IPS-18a (cell line): Measurements from ENCODE around the gene CPNE5.

Experiments used
- H3K27ac ChIP-seq: one replicate; pipeline ENCODE4 v1.5.1; 2013; ENCODE audit warnings: low read length
- H3K27me3 ChIP-seq: one replicate; pipeline ENCODE4 v1.6.1; 2013; ENCODE audit warnings: mild to moderate bottlenecking, low read length; ENCODE audit not compliant: control insufficient read depth, insufficient read depth
- H3K36me3 ChIP-seq: one replicate; pipeline ENCODE4 v1.6.1; 2013; ENCODE audit warnings: low read depth, low read length; ENCODE audit not compliant: control insufficient read depth
- H3K4me1 ChIP-seq: one replicate; pipeline ENCODE4 v1.6.1; 2013; ENCODE audit warnings: low read depth, low read length; ENCODE audit not compliant: control insufficient read depth
- H3K4me3 ChIP-seq: one replicate; pipeline ENCODE4 v1.5.1; 2013; ENCODE audit warnings: low read length
- H3K9ac ChIP-seq: one replicate; pipeline ENCODE4 v1.6.1; 2013; ENCODE audit warnings: mild to moderate bottlenecking, low read length, moderate library complexity
- H3K9me3 ChIP-seq: one replicate; pipeline ENCODE4 v1.6.1; 2013; ENCODE audit warnings: low read depth, low read length; ENCODE audit not compliant: control insufficient read depth

Gene CPNE5

DNA sequence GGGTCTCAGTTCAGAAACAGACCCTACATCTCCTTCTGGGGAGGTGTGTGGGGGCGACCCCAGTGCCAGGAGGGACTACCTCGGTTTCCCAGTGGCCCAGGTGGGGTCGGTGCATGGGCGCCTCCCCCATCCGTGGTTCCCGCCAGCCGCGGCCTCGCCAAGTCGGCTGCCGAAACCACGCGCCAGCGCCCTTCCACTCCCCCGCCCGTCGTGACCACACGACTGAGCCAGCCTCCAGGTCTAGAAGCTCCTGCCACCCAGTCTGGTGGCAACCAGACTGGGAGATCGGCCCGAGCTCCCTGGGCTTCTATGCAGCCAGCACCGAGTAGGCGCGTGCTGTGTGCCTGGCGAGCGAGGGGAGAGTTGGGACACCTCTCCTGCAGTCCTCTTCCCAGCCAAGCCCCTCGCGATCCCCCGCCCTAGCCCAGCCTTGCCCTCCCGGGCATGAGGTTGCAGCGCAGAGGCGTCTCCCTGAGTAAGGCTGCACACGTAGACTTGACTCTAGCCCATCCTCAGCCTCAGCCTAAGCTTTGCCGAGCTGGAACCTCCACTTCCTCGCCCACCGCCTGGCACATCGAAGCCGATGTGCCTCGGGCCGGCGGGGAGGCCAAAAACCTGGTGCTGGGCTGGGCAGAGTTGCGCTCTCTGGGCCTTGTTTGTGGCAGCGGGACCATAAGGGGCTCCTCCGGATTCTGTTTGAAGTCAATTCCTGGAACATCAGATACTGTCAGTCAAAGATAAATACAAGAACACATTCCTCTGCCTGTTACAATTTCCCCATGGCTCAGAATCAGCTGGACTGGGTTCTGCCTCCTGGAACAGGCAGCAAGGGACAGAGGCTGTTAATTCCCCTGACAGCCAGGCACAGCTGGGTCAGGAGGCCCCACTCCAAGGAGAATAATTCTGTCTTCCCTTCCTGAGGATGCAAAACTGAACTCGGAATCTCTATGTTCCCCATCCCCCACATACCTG lies 1.5 kb upstream of the CPNE5 start:
- Histone ChIP-seq H3K9ac (no peak overlapping the region), H3K27me3 (peaks cover 55% of the 10 kb centered on the region), H3K27ac (no peak overlapping the region), H3K36me3 (no peaks in the 10 kb centered on the region), H3K9me3 (no peaks in the 10 kb centered on the region), H3K4me3 (peak overlapping the region; percentile 68), H3K4me1 (peaks cover 4% of the 10 kb centered on the region)

DNA sequence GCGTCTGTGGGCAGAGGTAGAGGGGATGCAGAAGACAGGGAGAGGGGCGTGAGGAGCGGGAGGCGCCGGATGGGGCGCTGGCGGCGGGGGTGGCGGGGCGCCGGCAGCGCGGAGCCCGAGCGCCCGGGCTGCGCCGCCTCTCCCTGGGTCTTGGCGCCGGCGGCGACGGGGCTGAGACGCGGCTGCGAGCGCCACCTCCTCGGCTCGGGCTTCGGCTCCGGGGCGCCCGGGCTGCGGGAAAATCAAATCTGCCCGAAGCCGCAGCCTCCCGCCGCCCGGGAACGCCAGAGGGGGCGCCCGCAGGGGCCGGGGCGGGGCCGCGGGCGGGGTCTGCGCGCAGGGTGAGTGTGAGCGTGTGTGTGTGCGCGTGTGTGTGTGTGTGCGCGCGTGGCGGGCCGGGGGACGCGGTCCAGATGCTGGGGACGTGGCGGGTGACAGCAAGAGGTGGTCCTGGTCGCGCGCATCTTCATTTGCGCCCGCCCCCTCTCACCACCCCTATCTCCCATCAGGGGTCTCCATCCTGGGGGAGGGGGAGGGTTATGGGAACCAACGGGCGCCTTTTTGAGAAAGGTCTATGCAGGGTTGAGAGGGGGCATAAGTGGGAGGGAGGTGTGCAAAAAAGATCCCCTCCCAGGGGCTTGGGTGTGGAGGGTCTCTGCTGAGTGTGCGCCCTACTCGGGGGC lies 646 bp upstream of the CPNE5 start:
- peaks cover 63% of the 10 kb centered on the region for H3K27me3 ChIP-seq
- H3K36me3 ChIP-seq = no peaks in the 10 kb centered on the region
- no peak overlapping the region for H3K27ac ChIP-seq
- peaks cover 7% of the 10 kb centered on the region for H3K4me1 ChIP-seq
- H3K9me3 ChIP-seq = no peaks in the 10 kb centered on the region
- peak overlapping the region; percentile 68 for H3K4me3 ChIP-seq
- no peak overlapping the region for H3K9ac ChIP-seq

DNA sequence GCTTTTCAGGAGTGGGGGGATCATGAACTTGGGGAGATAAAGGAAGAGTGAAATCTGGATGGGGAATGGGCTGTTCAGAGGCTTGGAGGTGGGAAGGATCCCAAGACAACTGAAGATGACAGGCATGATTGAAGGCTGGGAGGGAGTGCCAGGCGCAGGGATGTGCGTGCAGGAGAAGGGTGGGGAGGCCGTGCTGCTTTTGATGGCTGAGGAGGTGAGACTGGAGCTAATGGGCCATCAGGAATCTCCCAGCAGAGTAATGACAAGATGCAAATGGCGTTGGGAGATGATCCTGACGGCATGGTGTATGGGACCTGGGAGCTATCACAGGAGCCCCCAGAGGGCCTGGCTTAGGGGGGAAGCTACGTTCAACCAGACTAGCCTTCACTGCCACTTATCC lies 1.6 kb downstream of the CPNE5 start:
- H3K36me3 ChIP-seq = no peaks in the 10 kb centered on the region
- H3K27ac ChIP-seq = no peak overlapping the region
- no peak overlapping the region for H3K9ac ChIP-seq
- H3K9me3 ChIP-seq = no peaks in the 10 kb centered on the region
- H3K27me3 ChIP-seq = peaks cover 64% of the 10 kb centered on the region
- no peak overlapping the region for H3K4me3 ChIP-seq
- peaks cover 13% of the 10 kb centered on the region for H3K4me1 ChIP-seq

DNA sequence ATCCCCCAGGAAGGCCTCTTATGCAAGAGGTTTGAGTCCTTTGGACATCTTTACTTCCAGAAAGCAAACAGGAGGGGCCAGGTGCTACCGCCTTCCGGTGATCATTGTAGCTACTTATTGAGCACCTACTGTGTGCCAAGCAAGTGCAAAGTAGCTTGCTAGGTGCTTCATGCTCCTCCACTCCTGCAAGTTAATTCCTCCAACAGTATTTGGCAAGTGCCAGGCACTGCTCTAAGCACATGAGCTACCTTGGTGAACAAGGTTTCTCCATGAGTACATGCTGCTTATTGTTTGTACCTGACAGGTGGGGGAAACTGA lies 2.3 kb downstream of the CPNE5 start:
- Histone ChIP-seq H3K27me3 (peaks cover 64% of the 10 kb centered on the region), H3K4me1 (peaks cover 13% of the 10 kb centered on the region)

DNA sequence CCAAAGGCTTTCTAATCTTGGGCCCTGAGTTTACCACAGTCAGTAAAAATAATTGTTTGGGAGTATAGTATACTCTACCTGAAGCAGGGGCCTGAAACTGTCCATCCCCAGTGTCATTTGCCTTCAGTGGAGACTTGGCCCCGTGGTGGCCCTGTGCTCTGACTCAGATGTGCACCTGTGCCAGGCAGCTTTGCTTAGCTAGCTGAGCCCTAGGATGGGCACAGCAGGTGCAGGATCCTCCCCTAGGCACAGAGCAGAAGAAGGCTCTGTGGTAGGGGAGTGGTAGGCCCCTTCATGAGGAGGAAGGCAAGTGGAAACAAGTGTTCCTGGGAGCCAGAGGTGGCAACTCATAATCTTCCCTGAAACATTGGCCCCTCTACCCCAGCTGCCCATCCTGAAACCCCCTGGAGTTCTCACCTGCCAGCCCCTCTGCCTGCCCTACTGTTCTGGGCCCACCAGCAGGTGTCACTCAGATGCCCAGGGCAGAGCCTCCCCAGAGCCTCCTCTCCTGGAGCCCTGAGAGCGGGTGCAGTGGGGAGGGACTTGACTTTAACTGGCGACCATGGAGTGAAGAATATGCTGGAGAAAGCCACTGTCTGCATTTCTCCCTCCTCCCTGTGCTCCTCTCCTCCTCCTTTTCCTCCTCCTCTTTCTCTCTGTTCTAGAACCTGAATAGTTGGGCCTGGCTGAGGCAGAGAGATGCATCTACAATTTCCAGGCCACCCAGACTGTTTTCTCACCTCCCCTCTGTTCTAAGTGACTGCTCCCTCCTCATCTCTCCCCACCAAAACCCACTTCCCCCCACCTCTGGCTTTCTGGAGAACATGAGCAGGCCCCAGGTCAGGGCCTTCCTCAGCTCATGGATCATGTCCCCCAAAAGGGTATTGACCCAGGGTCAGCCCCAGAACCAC lies 2.9 kb downstream of the CPNE5 start:
- Histone ChIP-seq H3K9ac (no peak overlapping the region), H3K27me3 (peaks cover 59% of the 10 kb centered on the region), H3K4me3 (no peak overlapping the region), H3K4me1 (peaks cover 13% of the 10 kb centered on the region), H3K36me3 (no peaks in the 10 kb centered on the region), H3K9me3 (no peaks in the 10 kb centered on the region), H3K27ac (no peak overlapping the region)

More for the DNA sequence above, 2.3 kb downstream of the CPNE5 start:
- Histone ChIP-seq H3K9ac (no peak overlapping the region), H3K27ac (no peak overlapping the region), H3K4me3 (no peak overlapping the region), H3K9me3 (no peaks in the 10 kb centered on the region), H3K36me3 (no peaks in the 10 kb centered on the region)

DNA sequence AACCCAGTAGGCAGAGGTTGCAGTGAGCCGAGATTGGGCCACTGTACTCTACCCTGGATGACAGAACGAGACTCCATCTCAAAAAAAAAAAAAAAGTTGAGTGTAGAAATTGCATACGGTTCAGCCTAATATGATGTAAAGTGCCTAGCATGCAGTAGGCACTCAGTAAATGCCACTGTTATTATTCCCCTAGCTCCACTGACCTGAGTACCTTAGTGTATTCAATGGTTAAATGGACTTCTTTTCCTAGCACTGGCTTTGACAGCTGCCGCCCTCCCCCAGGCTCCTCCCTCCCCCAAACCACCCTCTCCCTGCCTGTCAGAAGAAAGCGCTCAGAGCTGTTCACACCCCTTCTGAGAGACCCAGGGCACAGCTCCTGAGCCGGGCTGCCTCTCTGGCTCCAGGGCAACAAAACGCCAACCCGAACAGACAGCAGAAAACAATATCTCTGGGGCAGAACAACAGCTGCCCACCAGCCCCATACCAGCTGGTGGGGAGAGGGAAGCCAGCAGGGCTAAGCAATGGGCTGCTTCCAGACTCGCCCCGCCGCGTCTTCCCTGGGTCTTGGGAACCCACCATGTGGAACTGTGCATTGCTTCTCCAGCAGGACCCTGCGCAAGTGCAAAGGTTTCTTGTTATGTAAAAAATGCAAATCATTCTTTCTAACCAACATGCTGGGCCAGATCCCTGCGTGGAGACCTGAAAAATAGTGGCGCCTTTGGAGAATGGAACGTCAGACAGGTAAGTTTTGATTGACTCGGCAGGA lies 4.5 kb downstream of the CPNE5 start:
- Histone ChIP-seq H3K27me3 (peaks cover 44% of the 10 kb centered on the region), H3K9me3 (no peaks in the 10 kb centered on the region), H3K9ac (no peak overlapping the region), H3K4me1 (peaks cover 9% of the 10 kb centered on the region), H3K27ac (no peak overlapping the region), H3K4me3 (no peak overlapping the region), H3K36me3 (no peaks in the 10 kb centered on the region)

DNA sequence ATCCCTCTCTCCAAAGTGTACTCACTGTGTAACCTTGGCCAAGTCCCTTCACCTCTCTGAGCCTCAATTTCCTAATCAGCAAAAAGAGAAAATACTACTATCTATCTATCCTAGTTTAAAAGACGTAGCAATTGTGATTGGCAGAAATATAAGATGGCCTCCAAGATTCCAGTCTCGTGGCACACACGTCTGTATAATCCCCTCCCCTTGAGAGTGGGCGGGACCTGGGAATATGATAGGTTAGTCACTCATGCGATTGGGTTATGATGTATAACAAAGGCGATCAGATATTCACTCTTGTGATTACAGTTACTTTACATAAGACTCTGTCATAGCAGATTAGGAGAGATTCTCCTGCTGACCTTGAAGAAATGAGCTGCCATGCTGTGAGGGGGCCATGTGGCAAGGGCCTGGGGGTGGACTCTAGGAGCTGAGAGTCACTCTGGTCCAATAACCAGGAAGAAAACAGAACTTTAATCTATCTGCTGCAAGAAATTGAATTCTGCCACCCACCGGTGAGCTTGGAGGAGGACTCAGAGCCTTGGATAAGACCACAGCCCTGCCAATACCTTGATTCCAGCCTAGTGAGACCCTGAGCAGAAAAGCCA lies 6.0 kb downstream of the CPNE5 start:
- Histone ChIP-seq H3K9me3 (no peaks in the 10 kb centered on the region), H3K9ac (no peak overlapping the region)

DNA sequence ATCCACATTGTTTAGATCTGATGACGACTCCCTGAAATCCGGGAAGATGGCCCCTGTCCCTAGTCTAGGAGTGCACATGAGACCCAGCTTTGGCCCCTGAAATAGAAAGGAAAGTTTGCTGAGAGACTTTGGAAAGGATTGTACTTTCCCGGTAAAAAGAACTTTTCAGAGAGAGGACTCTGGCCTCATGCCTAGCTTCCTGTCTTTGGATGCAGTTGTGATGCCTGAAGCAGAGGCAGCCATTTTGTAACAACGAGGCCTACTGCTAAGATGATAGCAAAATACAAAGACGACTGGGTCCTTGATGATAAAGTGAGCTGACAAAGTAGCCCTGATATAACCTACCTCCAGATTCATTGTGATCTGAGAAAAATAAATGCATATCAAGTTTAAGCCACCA lies 6.9 kb downstream of the CPNE5 start:
- Histone ChIP-seq H3K4me3 (no peak overlapping the region), H3K9ac (no peak overlapping the region), H3K4me1 (peaks cover 9% of the 10 kb centered on the region)

More for the DNA sequence above, 6.0 kb downstream of the CPNE5 start:
- H3K4me1 ChIP-seq = peaks cover 9% of the 10 kb centered on the region
- H3K27ac ChIP-seq = no peak overlapping the region
- no peak overlapping the region for H3K4me3 ChIP-seq
- peaks cover 31% of the 10 kb centered on the region for H3K27me3 ChIP-seq
- no peaks in the 10 kb centered on the region for H3K36me3 ChIP-seq

DNA sequence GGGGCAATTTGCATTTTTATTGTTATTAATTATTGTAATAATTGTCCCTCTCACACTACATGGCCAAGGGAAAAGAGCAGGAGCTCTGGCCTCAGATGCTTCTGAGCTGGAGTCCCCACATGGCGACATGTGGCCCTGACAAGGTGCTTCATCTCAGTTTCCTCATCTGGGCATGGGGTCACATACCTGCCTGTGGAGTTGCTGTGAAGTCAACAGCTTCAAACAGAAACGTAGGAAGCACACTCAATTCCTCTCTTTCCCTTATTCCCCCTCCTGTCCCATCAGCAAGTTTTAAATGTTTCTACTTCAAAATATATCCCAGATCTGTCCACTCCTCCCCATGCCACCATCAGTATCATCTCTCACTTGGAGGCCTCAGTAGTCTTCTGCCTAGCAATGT lies 8.7 kb downstream of the CPNE5 start:
- Histone ChIP-seq H3K9me3 (no peaks in the 10 kb centered on the region), H3K36me3 (no peaks in the 10 kb centered on the region), H3K9ac (no peak overlapping the region), H3K4me1 (peaks cover 9% of the 10 kb centered on the region), H3K27ac (no peak overlapping the region), H3K27me3 (peaks cover 8% of the 10 kb centered on the region), H3K4me3 (no peak overlapping the region)

More for the DNA sequence above, 6.9 kb downstream of the CPNE5 start:
- H3K27me3 ChIP-seq = peaks cover 21% of the 10 kb centered on the region
- H3K27ac ChIP-seq = no peak overlapping the region
- H3K9me3 ChIP-seq = no peaks in the 10 kb centered on the region
- no peaks in the 10 kb centered on the region for H3K36me3 ChIP-seq

DNA sequence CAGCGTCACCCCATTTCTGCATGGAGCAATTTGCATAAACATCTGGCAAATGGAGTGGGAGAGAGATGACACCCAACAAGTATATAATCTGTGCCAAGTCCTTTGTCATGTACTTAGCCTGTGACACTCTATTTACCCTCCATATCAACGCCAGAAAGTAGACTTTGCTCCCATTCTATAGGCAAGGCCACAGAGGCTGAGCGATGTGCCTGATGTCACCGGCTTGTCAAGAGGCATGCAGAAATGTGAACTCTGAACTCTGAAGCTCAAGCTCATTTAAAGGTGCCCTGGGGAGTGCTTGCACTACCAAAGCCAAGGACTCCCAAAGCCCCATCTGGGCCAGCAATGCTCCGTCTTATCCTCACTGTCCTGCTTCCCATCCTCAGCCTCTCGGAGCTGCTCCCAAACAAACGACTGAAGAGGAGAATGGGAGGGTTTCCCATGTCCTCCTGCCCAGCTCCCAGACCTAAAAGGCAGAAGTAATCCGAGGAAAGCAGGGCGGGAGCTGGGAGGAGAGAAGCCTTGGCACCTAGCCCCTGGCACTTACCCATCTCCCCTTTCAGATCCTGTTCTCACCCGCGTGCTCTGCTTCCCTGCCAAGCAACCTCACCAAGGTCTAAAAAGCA lies 9.2 kb downstream of the CPNE5 start:
- Histone ChIP-seq H3K27me3 (peaks cover 3% of the 10 kb centered on the region), H3K9me3 (no peaks in the 10 kb centered on the region), H3K27ac (no peak overlapping the region), H3K36me3 (no peaks in the 10 kb centered on the region), H3K9ac (no peak overlapping the region), H3K4me3 (no peak overlapping the region), H3K4me1 (peaks cover 7% of the 10 kb centered on the region)
